Lung (tissue), 12 donors: ENCODE measurements around the gene SIGLEC6. TPM values are rescaled to one million over a fixed set of nuclear protein-coding genes. Genes with fewer than 3 reads are reported as not detected.

ENCODE experiments used
- ATAC-seq: fragments of 200-7000 bp; cut with Tn5 transposase; one replicate; pipeline ENCODE4 v1.9.1; 2020; ENCODE audit warnings: moderate number of reproducible peaks; ENCODE audit not compliant: insufficient read depth, low FRiP score
- DNase-seq, 3 donors: peaks; one replicate each; pipeline ENCODE4 v3.0.0-alpha.2; 2013 to 2017
- H3K27ac ChIP-seq, 2 donors: one replicate each; pipeline ENCODE4 v1.5.1; 2013; ENCODE audit warnings: mild to moderate bottlenecking in 2 of 2, moderate library complexity in 2 of 2, control low read depth in 1 of 2, inconsistent platforms in 1 of 2, low read depth in 1 of 2, low read length in 1 of 2
- H3K27me3 ChIP-seq, 3 donors: one replicate each; pipeline ENCODE4 v1.5.1; 2013; ENCODE audit warnings: low read length in 2 of 3; ENCODE audit not compliant: control insufficient read depth in 3 of 3, insufficient read depth in 3 of 3
- H3K36me3 ChIP-seq, 4 donors: one replicate each; pipeline ENCODE4 v1.5.1; 2013; ENCODE audit warnings: low read length in 4 of 4, mild to moderate bottlenecking in 1 of 4, moderate library complexity in 1 of 4; ENCODE audit not compliant: control insufficient read depth in 4 of 4, insufficient read depth in 4 of 4
- H3K4me1 ChIP-seq, 5 donors: one replicate each; pipeline ENCODE4 v1.5.1; 2013; ENCODE audit warnings: low read length in 5 of 5, mild to moderate bottlenecking in 2 of 5, moderate library complexity in 1 of 5; ENCODE audit not compliant: control insufficient read depth in 5 of 5, insufficient read depth in 5 of 5
- H3K4me3 ChIP-seq: one replicate; pipeline ENCODE4 v1.5.1; 2013; ENCODE audit warnings: mild to moderate bottlenecking, control low read depth, moderate library complexity
- H3K9ac ChIP-seq, 2 donors: one replicate each; pipeline ENCODE4 v1.5.1; 2013; ENCODE audit warnings: low read length in 2 of 2, control low read depth in 1 of 2; ENCODE audit not compliant: insufficient read depth in 1 of 2
- H3K9me3 ChIP-seq, 4 donors: one replicate each; pipeline ENCODE4 v1.5.1; 2013; ENCODE audit warnings: low read length in 3 of 4, mild to moderate bottlenecking in 1 of 4, moderate library complexity in 1 of 4; ENCODE audit not compliant: control insufficient read depth in 4 of 4, insufficient read depth in 3 of 4
- WGBS, 2 donors: extraction: QIAGEN DNeasy Blood & Tissue Kit; methylation state at CpG; one replicate each; pipeline ENCODE4 v1.1.7; 2013; 5-methylcytosine and 5-hydroxymethylcytosine counted together
- polyA plus RNA-seq, 2 donors: library from polyadenylated mRNA; stranded (reverse); fragments of 200-250 nt; gene quantifications; one replicate each; pipeline ENCODE4 v1.2.1, GENCODE V29; 2013
- total RNA-seq, 2 donors: library from RNA; depleted of rRNA in 1 of 2; stranded (reverse); fragments of >200 nt in 1 of 2; gene quantifications; one replicate each; pipeline ENCODE4 v1.2.1, GENCODE V29; 2014 to 2021
- TF ChIP-seq, protein P1 (sequence below): IDR thresholded peaks from 2 replicates; pipeline ENCODE4 v1.5.1; 2012; ENCODE audit warnings: mild to moderate bottlenecking; ENCODE audit errors: control extremely low read depth, extremely low read depth
- donor health status: control.
- donor health status: control.
- donor health status: Bipolar disorder and iron deficiency.
- donor health status: healthy.
- donor health status: DM: yes; HTN: yes; CAD: no.

SIGLEC6 gene
- total and polyA plus RNA-seq, 4 donors, result 0.23 to 5.3 (median 0.45) TPM

DNA sequence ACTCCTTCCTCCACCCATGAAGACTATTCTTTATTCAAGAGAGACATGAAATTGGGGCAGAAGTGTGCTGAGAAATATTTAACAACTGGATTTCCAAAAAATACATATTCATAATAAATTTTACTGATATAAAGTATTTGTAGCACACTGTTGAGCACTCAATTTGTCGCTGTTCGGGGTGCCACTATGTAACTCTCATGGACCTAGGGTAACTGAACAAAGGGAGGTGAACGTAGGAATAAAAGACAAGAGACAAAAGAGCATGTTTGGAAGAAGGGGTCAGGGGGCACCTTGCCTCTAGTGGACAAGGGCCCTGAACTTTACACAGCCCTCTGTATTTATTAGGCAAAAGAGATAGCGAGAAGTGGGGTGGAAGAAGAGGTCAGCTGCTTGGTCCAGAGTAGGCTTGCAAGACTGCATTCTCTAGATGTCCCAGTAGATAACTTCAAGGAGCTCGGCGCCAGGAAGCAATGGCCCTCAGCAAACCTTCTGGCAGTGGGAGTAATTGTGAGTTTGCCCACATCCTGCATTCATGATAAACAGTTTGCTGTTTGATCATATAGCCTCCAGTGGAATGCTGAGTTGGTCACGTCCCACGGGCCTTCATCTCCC is 35.1 kb upstream of the SIGLEC6 start:
- 53 to 68% methylated on average over 8 of the region's 8 CpGs for WGBS, 2 donors

GRCh38 chr19:51565583-51565982 is 34.1 kb upstream of the SIGLEC6 start:
- no peak for ATAC-seq
- no peak for DNase-seq
- TF ChIP-seq, protein P1, sequence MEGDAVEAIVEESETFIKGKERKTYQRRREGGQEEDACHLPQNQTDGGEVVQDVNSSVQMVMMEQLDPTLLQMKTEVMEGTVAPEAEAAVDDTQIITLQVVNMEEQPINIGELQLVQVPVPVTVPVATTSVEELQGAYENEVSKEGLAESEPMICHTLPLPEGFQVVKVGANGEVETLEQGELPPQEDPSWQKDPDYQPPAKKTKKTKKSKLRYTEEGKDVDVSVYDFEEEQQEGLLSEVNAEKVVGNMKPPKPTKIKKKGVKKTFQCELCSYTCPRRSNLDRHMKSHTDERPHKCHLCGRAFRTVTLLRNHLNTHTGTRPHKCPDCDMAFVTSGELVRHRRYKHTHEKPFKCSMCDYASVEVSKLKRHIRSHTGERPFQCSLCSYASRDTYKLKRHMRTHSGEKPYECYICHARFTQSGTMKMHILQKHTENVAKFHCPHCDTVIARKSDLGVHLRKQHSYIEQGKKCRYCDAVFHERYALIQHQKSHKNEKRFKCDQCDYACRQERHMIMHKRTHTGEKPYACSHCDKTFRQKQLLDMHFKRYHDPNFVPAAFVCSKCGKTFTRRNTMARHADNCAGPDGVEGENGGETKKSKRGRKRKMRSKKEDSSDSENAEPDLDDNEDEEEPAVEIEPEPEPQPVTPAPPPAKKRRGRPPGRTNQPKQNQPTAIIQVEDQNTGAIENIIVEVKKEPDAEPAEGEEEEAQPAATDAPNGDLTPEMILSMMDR, result no peak
- Histone ChIP-seq H3K9me3 (peaks cover 0 to 1% (median 0%) of the 10 kb centered on the region in 4 donors), H3K4me3 (no peak overlapping the region), H3K36me3 (no peaks in the 10 kb centered on the region), H3K27ac (no peak overlapping the region), H3K27me3 (peaks cover 0 to 13% (median 6%) of the 10 kb centered on the region in 3 donors), H3K4me1 (no peaks in the 10 kb centered on the region), H3K9ac (no peak overlapping the region)
- WGBS, 2 donors, result 43 to 45% methylated on average over 4 of the region's 4 CpGs

More for the DNA sequence above, 35.1 kb upstream of the SIGLEC6 start:
- Histone ChIP-seq H3K9ac (no peak overlapping the region), H3K27me3 (peaks cover 0 to 13% (median 6%) of the 10 kb centered on the region in 3 donors), H3K36me3 (no peaks in the 10 kb centered on the region), H3K27ac (no peak overlapping the region), H3K9me3 (peaks cover 0 to 1% (median 0%) of the 10 kb centered on the region in 4 donors), H3K4me3 (no peak overlapping the region), H3K4me1 (peaks cover 0 to 2% (median under 1%) of the 10 kb centered on the region in 5 donors)
- DNase-seq (no peak), ATAC-seq (no peak)
- TF ChIP-seq, protein P1, result no peak

- Histone ChIP-seq H3K4me1 (no peaks in the 10 kb centered on the region), H3K4me3 (no peak overlapping the region), H3K9me3 (peaks cover 0 to 1% (median 0%) of the 10 kb centered on the region in 4 donors), H3K27me3 (peaks cover 0 to 13% (median 6%) of the 10 kb centered on the region in 3 donors), H3K9ac (no peak overlapping the region), H3K27ac (no peak overlapping the region), H3K36me3 (no peaks in the 10 kb centered on the region)
- ATAC-seq (no peak), DNase-seq (no peak)
- 30 to 35% methylated on average over 6 of the region's 6 CpGs for WGBS, 2 donors
- TF ChIP-seq, protein P1, result no peak
Observed at GRCh38 chr19:51564791-51565190, 33.3 kb upstream of the SIGLEC6 start.

GRCh38 chr19:51560339-51560738 is 28.9 kb upstream of the SIGLEC6 start:
- 25 to 29% methylated on average over 4 of the region's 4 CpGs for WGBS, 2 donors
- H3K36me3 ChIP-seq, result no peaks in the 10 kb centered on the region

More at GRCh38 chr19:51560339-51560738, 28.9 kb upstream of the SIGLEC6 start:
- no peak overlapping the region for H3K4me3 ChIP-seq
- ATAC-seq (no peak), DNase-seq (no peak)
- H3K4me1 ChIP-seq, result no peaks in the 10 kb centered on the region
- H3K9me3 ChIP-seq, result no peaks in the 10 kb centered on the region
- H3K27me3 ChIP-seq, result peaks cover 0 to 6% (median 2%) of the 10 kb centered on the region in 3 donors
- TF ChIP-seq, protein P1, result no peak
- no peak overlapping the region for H3K27ac ChIP-seq
- no peak overlapping the region for H3K9ac ChIP-seq
